PC-9 (cell line): ENCODE results near the gene DGKD. TPM values are rescaled to one million over a fixed set of nuclear protein-coding genes. Genes with fewer than 3 reads are reported as not detected.
A peak's percentile ranks its signal among the peaks of the same experiment; 100 is the strongest.

Experiments
- BruUV-seq: library from RNA; stranded (reverse); fragments of 400-500 nt; replicated peaks from 2 replicates; lab custom pipeline; 2021; lab: Mats Ljungman, UMichigan
- CTCF ChIA-PET: fragments of 300-600 bp; sonication (Branson Sonifier 250); formaldehyde crosslinking; loops from one replicate; lab custom pipeline; 2022; ENCODE audit warnings: antibody characterized with exemption; lab: Charles Lee
- POLR2A ChIA-PET: fragments of 300-600 bp; sonication (Branson Sonifier 250); formaldehyde crosslinking; loops from one replicate; lab custom pipeline; 2022; ENCODE audit warnings: antibody characterized with exemption; ENCODE audit not compliant: unreplicated experiment; lab: Charles Lee
- DNase-seq, 2 experiments: peaks; one replicate each; pipeline versions ENCODE4 v3.0.0 to v3.0.0-alpha.2; 2015 to 2022; ENCODE audit warnings: mixed read lengths in 1 of 2
- H2AFZ ChIP-seq: fragments of 200-600 bp; sonication (generic); 2 replicates; pipeline ENCODE4 v1.8.1; 2017; ENCODE audit warnings: antibody characterized with exemption
- H3F3A ChIP-seq: fragments of 200-600 bp; sonication (generic); 2 replicates; pipeline ENCODE4 v1.8.1; 2017; ENCODE audit warnings: antibody characterized with exemption, mild to moderate bottlenecking, low read depth; ENCODE audit not compliant: insufficient read depth
- H3K27ac ChIP-seq: fragments of 200-600 bp; sonication (generic); 2 replicates; pipeline ENCODE4 v1.6.1; 2016; ENCODE audit warnings: mixed run types
- H3K27me3 ChIP-seq: fragments of 200-600 bp; sonication (generic); 2 replicates; pipeline ENCODE4 v1.6.1; 2016; ENCODE audit warnings: low read depth, mixed run types; ENCODE audit not compliant: insufficient read depth
- H3K36me3 ChIP-seq: fragments of 200-600 bp; sonication (generic); 2 replicates; pipeline ENCODE4 v1.6.1; 2016; ENCODE audit warnings: low read depth, mixed run types
- H3K4me1 ChIP-seq: fragments of 200-600 bp; sonication (generic); replicated peaks from 2 replicates; pipeline ENCODE4 v1.6.1; 2016; ENCODE audit warnings: mixed run types; ENCODE audit not compliant: insufficient read depth
- H3K4me2 ChIP-seq: fragments of 200-600 bp; sonication (generic); 2 replicates; pipeline ENCODE4 v1.6.1; 2017; ENCODE audit warnings: mixed run types
- H3K4me3 ChIP-seq: fragments of 200-600 bp; sonication (generic); 2 replicates; pipeline ENCODE4 v1.6.1; 2016; ENCODE audit warnings: mixed run types
- H3K79me2 ChIP-seq: fragments of 200-600 bp; sonication (generic); 2 replicates; pipeline ENCODE4 v1.6.1; 2017; ENCODE audit warnings: low read depth, mixed run types
- H3K9me2 ChIP-seq: fragments of 200-600 bp; sonication (generic); 2 replicates; pipeline ENCODE4 v1.8.1; 2017; ENCODE audit warnings: mild to moderate bottlenecking; ENCODE audit not compliant: insufficient read depth
- H3K9me3 ChIP-seq: fragments of 200-600 bp; sonication (generic); 2 replicates; pipeline ENCODE4 v1.8.1; 2016; ENCODE audit warnings: low read depth; ENCODE audit not compliant: insufficient read depth
- H4K20me1 ChIP-seq: fragments of 200-600 bp; sonication (generic); 2 replicates; pipeline ENCODE4 v1.8.1; 2017; ENCODE audit not compliant: insufficient read depth
- CTCF ChIP-seq: fragments of 200-600 bp; sonication (generic); conservative IDR thresholded peaks from 2 replicates; pipeline ENCODE4 v1.6.1; 2017; ENCODE audit warnings: mixed run types, antibody characterized with exemption, mild to moderate bottlenecking, moderate library complexity
- EZH2 ChIP-seq: fragments of 200-600 bp; sonication (generic); IDR thresholded peaks from 2 replicates; pipeline ENCODE4 v1.8.0; 2017; ENCODE audit warnings: antibody characterized with exemption, low read depth
- intact Hi-C: fragments of 100-400 bp; cut with micrococcal nuclease; formaldehyde crosslinking; loops from one replicate; pipeline ENCODE4 v1.10.0; 2022; ENCODE audit not compliant: unreplicated experiment
- total RNA-seq: library from RNA; stranded (reverse); gene quantifications from 2 replicates; pipeline ENCODE4 v1.2.3, GENCODE V29; 2021

DGKD gene
- total RNA-seq, 1 experiment from 2014 or later: 59.5 TPM

DNA sequence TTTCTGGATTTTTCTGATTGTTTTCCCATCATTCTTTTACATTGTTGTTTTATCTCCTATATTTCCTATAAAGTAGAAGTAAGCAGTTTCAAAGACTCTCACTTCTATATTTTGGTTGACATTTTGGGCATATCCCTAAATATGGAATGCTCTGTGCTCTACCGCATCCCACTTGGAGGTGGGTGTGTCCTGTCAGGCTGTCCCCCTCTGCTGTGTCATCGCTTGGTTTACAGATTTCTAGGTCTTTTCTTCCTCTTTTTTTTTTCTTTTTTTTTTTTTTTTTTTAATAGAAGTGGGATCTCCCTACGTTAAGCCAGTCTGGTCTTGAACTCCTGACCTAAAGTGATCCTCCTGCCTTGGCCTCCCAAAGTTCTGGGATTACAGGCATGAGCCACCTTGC is 13.3 kb downstream of the DGKD start:
- no peak overlapping the region for H3K4me2 ChIP-seq
- no peak overlapping the region for H3K4me3 ChIP-seq
- no peak overlapping the region for H3K27ac ChIP-seq
- ChIA-PET CTCF (no interaction called here), POLR2A (no interaction called here)
- peaks cover 25% of the 10 kb centered on the region for H4K20me1 ChIP-seq
- no peaks in the 10 kb centered on the region for H3K9me2 ChIP-seq
- H3K4me1 ChIP-seq: no peaks in the 10 kb centered on the region
- DNase-seq: no peak
- BruUV-seq: no TSS peak
- H3K27me3 ChIP-seq: no peaks in the 10 kb centered on the region
- no peaks in the 10 kb centered on the region; the same call in none of the 2 replicates for H3F3A ChIP-seq
- H3K36me3 ChIP-seq: peaks cover 23% of the 10 kb centered on the region; the same call in 1 of the 2 replicates
- H2AFZ ChIP-seq: no peak overlapping the region
- H3K9me3 ChIP-seq: no peaks in the 10 kb centered on the region
- intact Hi-C loops: no loop called here
- TF ChIP-seq EZH2: no peak
- no peak for TF ChIP-seq CTCF
- peaks cover 89% of the 10 kb centered on the region for H3K79me2 ChIP-seq

GRCh38 chr2:233368756-233369155 is 14.5 kb downstream of the DGKD start:
- TF ChIP-seq EZH2: no peak
- peaks cover 32% of the 10 kb centered on the region for H4K20me1 ChIP-seq
- intact Hi-C loops: no loop called here
- H3F3A ChIP-seq: no peaks in the 10 kb centered on the region; the same call in 1 of the 2 replicates
- H3K27ac ChIP-seq: peak overlapping the region; percentile 3; the same call in 1 of the 2 replicates
- H3K27me3 ChIP-seq: no peaks in the 10 kb centered on the region
- DNase-seq: no peak
- no peaks in the 10 kb centered on the region for H3K9me2 ChIP-seq
- POLR2A ChIA-PET: interaction anchor here (0.7 kb wide), 1 partner anchor 16 kb away, joined by 3 read pairs; no protein-coding TSS in a partner anchor
- no TSS peak for BruUV-seq
- no peak overlapping the region for H3K4me2 ChIP-seq
- peaks cover 28% of the 10 kb centered on the region; the same call in 1 of the 2 replicates for H3K36me3 ChIP-seq
- CTCF ChIA-PET: no interaction called here
- no peaks in the 10 kb centered on the region for H3K9me3 ChIP-seq
- H3K4me3 ChIP-seq: no peak overlapping the region
- no peak overlapping the region for H2AFZ ChIP-seq
- peaks cover 88% of the 10 kb centered on the region for H3K79me2 ChIP-seq
- H3K4me1 ChIP-seq: no peaks in the 10 kb centered on the region

GRCh38 chr2:233369462-233369861 is 15.2 kb downstream of the DGKD start:
- H4K20me1 ChIP-seq: peaks cover 32% of the 10 kb centered on the region
- ChIA-PET POLR2A (no interaction called here), CTCF (no interaction called here)
- TF ChIP-seq CTCF: no peak
- TF ChIP-seq EZH2: no peak
- H3K4me3 ChIP-seq: no peak overlapping the region
- H2AFZ ChIP-seq: no peak overlapping the region
- H3K9me3 ChIP-seq: no peaks in the 10 kb centered on the region
- no peaks in the 10 kb centered on the region for H3K9me2 ChIP-seq
- no peaks in the 10 kb centered on the region; the same call in 1 of the 2 replicates for H3F3A ChIP-seq
- DNase-seq: no peak
- no peaks in the 10 kb centered on the region for H3K27me3 ChIP-seq
- no peak overlapping the region for H3K27ac ChIP-seq
- BruUV-seq: no TSS peak
- peaks cover 81% of the 10 kb centered on the region for H3K79me2 ChIP-seq
- H3K4me2 ChIP-seq: no peak overlapping the region
- H3K4me1 ChIP-seq: no peaks in the 10 kb centered on the region
- peaks cover 24% of the 10 kb centered on the region; the same call in 1 of the 2 replicates for H3K36me3 ChIP-seq
- intact Hi-C loops: no loop called here
